Common myeloid progenitor, CD34-positive (primary cell): Measurements from ENCODE around the gene RELT.

Source experiments
- CTCF ChIA-PET: fragments of 350-600 bp; sonication (Branson Sonifier 250); formaldehyde crosslinking; loops from one replicate; lab custom pipeline; 2021; ENCODE audit warnings: antibody characterized with exemption; lab: Charles Lee
- POLR2A ChIA-PET: fragments of 350-600 bp; sonication (Branson Sonifier 250); formaldehyde crosslinking; loops from one replicate; lab custom pipeline; 2021; ENCODE audit warnings: antibody characterized with exemption; lab: Charles Lee
- DNase-seq, 3 donors: peaks; one replicate each; pipeline versions ENCODE4 v3.0.0 to v3.0.0-alpha.2; 2013
- H3K27ac ChIP-seq, 2 experiments: 1 replicate in 1 of 2; 2 replicates in 1 of 2; pipeline ENCODE4 v1.7.0; 2013; ENCODE audit warnings: inconsistent platforms in 2 of 2, low read length in 2 of 2, mild to moderate bottlenecking in 2 of 2, low read depth in 1 of 2, moderate library complexity in 1 of 2; ENCODE audit not compliant: severe bottlenecking in 2 of 2, insufficient read depth in 1 of 2, poor library complexity in 1 of 2
- H3K27me3 ChIP-seq, 5 experiments: replicated peaks in 2 of 5; 1 replicate in 3 of 5; 2 replicates in 2 of 5; pipeline versions ENCODE4 v1.6.1 to v1.7.0; 2013; ENCODE audit warnings: low read length in 4 of 5, mild to moderate bottlenecking in 2 of 5, moderate library complexity in 2 of 5, inconsistent platforms in 1 of 5; ENCODE audit not compliant: insufficient read depth in 5 of 5, control insufficient read depth in 4 of 5
- H3K36me3 ChIP-seq, 4 experiments: 1 replicate in 2 of 4; 2 replicates in 2 of 4; pipeline versions ENCODE4 v1.6.1 to v1.7.0; 2013; ENCODE audit warnings: low read length in 3 of 4, control low read depth in 1 of 4, mild to moderate bottlenecking in 1 of 4; ENCODE audit not compliant: control insufficient read depth in 4 of 4, insufficient read depth in 4 of 4
- H3K4me1 ChIP-seq, 4 experiments: 1 replicate in 3 of 4; 2 replicates in 1 of 4; pipeline versions ENCODE4 v1.6.1 to v1.7.1; 2013; ENCODE audit warnings: low read length in 3 of 4, mild to moderate bottlenecking in 3 of 4, control low read depth in 1 of 4, inconsistent platforms in 1 of 4, moderate library complexity in 1 of 4; ENCODE audit not compliant: control insufficient read depth in 4 of 4, insufficient read depth in 4 of 4; ENCODE audit errors: control extremely low read depth in 1 of 4
- H3K4me3 ChIP-seq, 7 experiments: 1 replicate in 4 of 7; 2 replicates in 3 of 7; pipeline versions ENCODE4 v1.5.1 to v1.7.0; 2013; ENCODE audit warnings: mild to moderate bottlenecking in 7 of 7, low read length in 6 of 7, moderate library complexity in 6 of 7, inconsistent platforms in 2 of 7, low read depth in 2 of 7, control low read depth in 1 of 7; ENCODE audit not compliant: insufficient read depth in 4 of 7, control insufficient read depth in 1 of 7; ENCODE audit errors: extremely low read depth in 1 of 7
- H3K9me3 ChIP-seq, 5 experiments: 1 replicate in 4 of 5; 2 replicates in 1 of 5; pipeline versions ENCODE4 v1.6.1 to v1.7.1; 2013; ENCODE audit warnings: low read length in 4 of 5, mild to moderate bottlenecking in 2 of 5, inconsistent platforms in 1 of 5, low read depth in 1 of 5, moderate library complexity in 1 of 5; ENCODE audit not compliant: control insufficient read depth in 4 of 5, insufficient read depth in 2 of 5; ENCODE audit errors: control extremely low read depth in 1 of 5
- WGBS: methylation state at CpG from one replicate; pipeline ENCODE4 v1.1.5; 2013; ENCODE audit not compliant: insufficient coverage; 5-methylcytosine and 5-hydroxymethylcytosine counted together

The RELT gene

GRCh38 chr11:73363147-73363546 lies 13.1 kb upstream of the RELT start:
- Histone ChIP-seq H3K9me3 (no peaks in the 10 kb centered on the region), H3K36me3 (peaks cover 16 to 92% (median 61%) of the 10 kb centered on the region in 4 experiments), H3K4me1 (peaks cover 0 to 5% (median 0%) of the 10 kb centered on the region in 4 experiments), H3K27me3 (no peaks in the 10 kb centered on the region), H3K4me3 (no peak overlapping the region), H3K27ac (no peak overlapping the region)
- ChIA-PET POLR2A (interaction anchor here (0.6 kb wide), 1 partner anchor 9 kb away, joined by 3 read pairs; no protein-coding TSS in a partner anchor), CTCF (interaction anchor here (0.9 to 18.6 kb wide), 5 partner anchors 9 to 56 kb away, joined by 3 to 348 read pairs (median 12); no protein-coding TSS in a partner anchor)
- no peak for DNase-seq
- 95% methylated on average over 6 of the region's 9 CpGs for WGBS

GRCh38 chr11:73365352-73366264 lies 10.6 kb upstream of the RELT start:
- CTCF ChIA-PET = interaction anchor here (0.8 to 17.0 kb wide), 6 partner anchors 9 to 63 kb away, joined by 3 to 207 read pairs (median 6); no protein-coding TSS in a partner anchor
- Histone ChIP-seq H3K27me3 (no peaks in the 10 kb centered on the region), H3K36me3 (peaks cover 14 to 72% (median 50%) of the 10 kb centered on the region in 4 experiments), H3K27ac (no peak overlapping the region), H3K4me1 (peaks cover 0 to 5% (median 0%) of the 10 kb centered on the region in 4 experiments), H3K9me3 (no peaks in the 10 kb centered on the region), H3K4me3 (no peak overlapping the region)
- DNase-seq = no peak
- 93% methylated on average over 21 of the region's 24 CpGs for WGBS
- POLR2A ChIA-PET = no interaction called here

GRCh38 chr11:73366265-73366610 lies 10.0 kb upstream of the RELT start:
- DNase-seq = no peak
- 100% methylated on average over 4 of the region's 4 CpGs for whole genome bisulfite sequencing
- Histone ChIP-seq H3K27me3 (no peaks in the 10 kb centered on the region), H3K4me3 (no peak overlapping the region), H3K9me3 (no peaks in the 10 kb centered on the region), H3K36me3 (peaks cover 14 to 66% (median 45%) of the 10 kb centered on the region in 4 experiments), H3K4me1 (peaks cover 0 to 5% (median 0%) of the 10 kb centered on the region in 4 experiments), H3K27ac (no peak overlapping the region)
- POLR2A ChIA-PET = no interaction called here
- CTCF ChIA-PET = interaction anchor here (1.4 to 17.0 kb wide), 4 partner anchors 9 to 27 kb away, joined by 3 to 207 read pairs (median 8); no protein-coding TSS in a partner anchor

GRCh38 chr11:73366953-73367352 lies 9.2 kb upstream of the RELT start:
- WGBS = 81% methylated on average over 5 of the region's 6 CpGs
- Histone ChIP-seq H3K36me3 (peaks cover 14 to 58% (median 40%) of the 10 kb centered on the region in 4 experiments), H3K4me3 (no peak overlapping the region), H3K9me3 (no peaks in the 10 kb centered on the region), H3K27ac (no peak overlapping the region), H3K4me1 (peaks cover 0 to 8% (median 3%) of the 10 kb centered on the region in 4 experiments), H3K27me3 (no peaks in the 10 kb centered on the region)
- ChIA-PET CTCF (interaction anchor here (0.6 to 17.0 kb wide), 4 partner anchors 8 to 44 kb away, joined by 3 to 207 read pairs (median 6); no protein-coding TSS in a partner anchor), POLR2A (no interaction called here)
- no peak for DNase-seq

GRCh38 chr11:73367482-73368024 lies 8.6 kb upstream of the RELT start:
- 95% methylated on average over 16 of the region's 20 CpGs for WGBS
- ChIA-PET CTCF (interaction anchor here (0.6 to 17.0 kb wide), 3 partner anchors 15 to 44 kb away, joined by 3 to 207 read pairs (median 3); no protein-coding TSS in a partner anchor), POLR2A (no interaction called here)
- Histone ChIP-seq H3K4me3 (no peak overlapping the region), H3K9me3 (no peaks in the 10 kb centered on the region), H3K36me3 (peaks cover 14 to 52% (median 35%) of the 10 kb centered on the region in 4 experiments), H3K4me1 (peaks cover 1 to 14% (median 9%) of the 10 kb centered on the region in 4 experiments), H3K27ac (no peak overlapping the region), H3K27me3 (no peaks in the 10 kb centered on the region)
- no peak for DNase-seq

- Histone ChIP-seq H3K9me3 (no peaks in the 10 kb centered on the region), H3K27me3 (no peaks in the 10 kb centered on the region), H3K4me1 (peaks cover 3 to 36% (median 31%) of the 10 kb centered on the region in 4 experiments), H3K4me3 (no peak overlapping the region), H3K27ac (no peak overlapping the region), H3K36me3 (peaks cover 3 to 8% (median 6%) of the 10 kb centered on the region in 4 experiments)
- POLR2A ChIA-PET = interaction anchor here (0.8 to 2.3 kb wide), 3 partner anchors 20 to 59 kb away, joined by 3 to 6 read pairs (median 4); no protein-coding TSS in a partner anchor
- CTCF ChIA-PET = interaction anchor here (0.7 to 17.0 kb wide), 17 partner anchors 9 to 540 kb away, joined by 3 to 207 read pairs (median 3); no protein-coding TSS in a partner anchor
- DNase-seq = peak; percentile 59 to 74 (median 72)
- WGBS = 25% methylated on average over 4 of the region's 6 CpGs
These were observed 3.7 kb upstream of the RELT start for GRCh38 chr11:73372375-73372993.
